Fibroblast of pulmonary artery (primary cell): ENCODE measurements around the gene SLC66A2.
"Not testable (repeated sequence)": the region's sequence is repeated elsewhere in the genome, so short reads cannot be mapped to it uniquely, and the experiment has no call there.

Experiments
- DNase-seq: peaks from one replicate; pipeline ENCODE4 v3.0.0-alpha.2; 2010; ENCODE audit warnings: low read depth
- H3K4me3 ChIP-seq: replicated peaks from 2 replicates; pipeline ENCODE4 v1.5.1; 2011; ENCODE audit warnings: low read depth, mild to moderate bottlenecking, control low read depth, low read length, moderate library complexity
- TF ChIP-seq, protein P1 (sequence below): IDR thresholded peaks from 2 replicates; pipeline ENCODE4 v1.5.1; 2011; ENCODE audit warnings: mild to moderate bottlenecking, control low read depth, low read length, inconsistent platforms; ENCODE audit errors: missing control alignments

Gene SLC66A2

DNA sequence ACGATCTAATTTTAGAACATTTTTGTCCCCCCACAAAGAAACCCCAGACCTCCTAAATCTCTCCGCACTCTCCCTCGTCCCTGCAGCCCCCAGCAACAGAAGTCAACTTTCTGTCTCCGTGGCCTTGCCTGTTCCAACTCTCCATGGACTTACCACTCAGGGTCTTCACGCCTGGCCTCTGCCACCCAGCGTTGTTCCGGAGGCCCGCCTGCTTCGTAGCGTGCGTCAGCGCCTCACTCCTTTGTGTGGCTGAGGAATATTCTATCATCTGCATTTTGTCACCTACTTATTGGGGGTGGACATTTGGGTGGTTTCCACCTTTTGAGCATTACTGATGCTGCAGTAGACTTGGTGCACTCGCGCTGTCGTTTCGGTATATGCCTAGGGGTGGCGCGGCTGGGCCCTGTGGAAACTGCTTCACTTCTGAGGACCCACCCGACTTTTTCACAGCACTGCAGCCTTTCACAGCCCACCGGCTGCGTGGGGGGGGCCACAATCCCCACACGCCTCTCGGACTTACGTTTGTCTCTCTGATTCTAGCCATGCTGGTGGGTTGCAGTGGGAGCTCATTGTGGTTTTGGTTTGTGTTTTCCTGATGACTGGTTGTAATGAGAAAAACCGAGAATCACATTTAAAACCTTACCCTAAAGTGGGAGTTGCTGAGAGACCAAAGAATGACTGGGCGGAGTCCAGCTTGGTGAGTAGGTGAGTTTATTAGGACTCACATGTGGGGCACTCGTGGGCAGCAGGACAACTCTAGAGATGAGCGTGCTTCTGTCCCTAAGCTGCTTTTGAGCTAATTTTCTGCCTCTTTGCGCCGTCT, 11.6 kb upstream of the SLC66A2 start:
- no peak for DNase-seq
- TF ChIP-seq, protein P1, sequence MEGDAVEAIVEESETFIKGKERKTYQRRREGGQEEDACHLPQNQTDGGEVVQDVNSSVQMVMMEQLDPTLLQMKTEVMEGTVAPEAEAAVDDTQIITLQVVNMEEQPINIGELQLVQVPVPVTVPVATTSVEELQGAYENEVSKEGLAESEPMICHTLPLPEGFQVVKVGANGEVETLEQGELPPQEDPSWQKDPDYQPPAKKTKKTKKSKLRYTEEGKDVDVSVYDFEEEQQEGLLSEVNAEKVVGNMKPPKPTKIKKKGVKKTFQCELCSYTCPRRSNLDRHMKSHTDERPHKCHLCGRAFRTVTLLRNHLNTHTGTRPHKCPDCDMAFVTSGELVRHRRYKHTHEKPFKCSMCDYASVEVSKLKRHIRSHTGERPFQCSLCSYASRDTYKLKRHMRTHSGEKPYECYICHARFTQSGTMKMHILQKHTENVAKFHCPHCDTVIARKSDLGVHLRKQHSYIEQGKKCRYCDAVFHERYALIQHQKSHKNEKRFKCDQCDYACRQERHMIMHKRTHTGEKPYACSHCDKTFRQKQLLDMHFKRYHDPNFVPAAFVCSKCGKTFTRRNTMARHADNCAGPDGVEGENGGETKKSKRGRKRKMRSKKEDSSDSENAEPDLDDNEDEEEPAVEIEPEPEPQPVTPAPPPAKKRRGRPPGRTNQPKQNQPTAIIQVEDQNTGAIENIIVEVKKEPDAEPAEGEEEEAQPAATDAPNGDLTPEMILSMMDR = no peak
- H3K4me3 ChIP-seq = no peak overlapping the region

DNA sequence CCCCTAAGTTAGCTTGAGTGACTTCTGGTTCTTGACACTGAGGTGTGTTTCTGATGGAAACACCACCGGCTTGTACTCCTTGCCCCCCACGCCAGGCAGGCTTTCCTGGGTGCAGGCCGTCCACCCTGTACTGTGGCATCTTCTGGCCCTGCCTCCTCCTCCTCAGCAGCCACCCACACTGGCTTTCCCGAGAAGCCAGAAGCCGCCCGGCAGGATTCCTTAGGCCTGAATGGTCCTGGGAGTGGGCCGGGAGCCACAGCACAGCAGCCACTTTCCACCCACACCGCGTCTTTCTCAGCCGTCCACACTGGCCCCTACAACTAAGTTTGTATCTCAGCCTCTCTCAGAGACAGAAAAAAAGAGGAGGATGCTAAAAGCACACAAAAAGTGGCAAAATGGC, 10.9 kb upstream of the SLC66A2 start:
- no peak overlapping the region for H3K4me3 ChIP-seq
- TF ChIP-seq, protein P1 = no peak
- no peak for DNase-seq

DNA sequence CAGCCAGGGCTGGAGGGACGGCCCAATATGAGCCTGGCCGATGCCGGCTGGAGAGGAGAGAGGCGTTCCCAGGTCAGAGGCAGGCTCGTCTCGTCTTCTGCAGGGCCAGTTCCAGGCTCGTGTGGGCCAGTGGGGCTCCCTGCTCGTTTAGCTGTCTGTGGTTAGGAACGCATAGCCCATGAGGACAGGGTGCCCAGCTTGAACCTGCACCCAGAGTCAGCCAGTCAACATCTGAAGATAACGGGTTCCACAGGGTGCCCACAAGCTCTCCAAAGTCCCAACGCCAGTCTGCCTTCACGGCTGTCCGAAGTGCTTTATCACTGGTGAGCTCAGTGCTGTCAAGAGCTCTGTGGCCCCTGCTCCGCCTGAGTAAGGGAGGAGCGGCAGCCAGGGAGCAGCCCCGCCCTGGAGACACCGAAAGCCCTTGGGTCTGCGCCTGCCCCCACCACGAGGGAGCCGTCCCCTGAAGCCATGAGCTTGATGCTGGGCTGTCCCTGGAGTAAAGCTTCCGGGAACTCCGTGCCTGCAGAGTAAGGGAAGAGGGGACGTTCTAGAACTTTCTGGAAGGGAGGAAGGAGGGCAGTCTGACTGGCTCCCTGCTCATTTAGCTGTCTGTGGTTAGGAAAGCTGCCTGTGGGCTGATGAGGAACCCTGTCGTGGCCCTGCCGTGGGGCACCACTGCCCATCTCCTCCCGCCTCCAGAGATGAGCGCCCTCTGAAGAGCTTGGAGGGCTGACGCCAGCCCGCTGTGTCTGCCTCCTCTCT, 10.3 kb upstream of the SLC66A2 start:
- DNase-seq = no peak
- H3K4me3 ChIP-seq = no peak overlapping the region
- TF ChIP-seq, protein P1 = no peak

DNA sequence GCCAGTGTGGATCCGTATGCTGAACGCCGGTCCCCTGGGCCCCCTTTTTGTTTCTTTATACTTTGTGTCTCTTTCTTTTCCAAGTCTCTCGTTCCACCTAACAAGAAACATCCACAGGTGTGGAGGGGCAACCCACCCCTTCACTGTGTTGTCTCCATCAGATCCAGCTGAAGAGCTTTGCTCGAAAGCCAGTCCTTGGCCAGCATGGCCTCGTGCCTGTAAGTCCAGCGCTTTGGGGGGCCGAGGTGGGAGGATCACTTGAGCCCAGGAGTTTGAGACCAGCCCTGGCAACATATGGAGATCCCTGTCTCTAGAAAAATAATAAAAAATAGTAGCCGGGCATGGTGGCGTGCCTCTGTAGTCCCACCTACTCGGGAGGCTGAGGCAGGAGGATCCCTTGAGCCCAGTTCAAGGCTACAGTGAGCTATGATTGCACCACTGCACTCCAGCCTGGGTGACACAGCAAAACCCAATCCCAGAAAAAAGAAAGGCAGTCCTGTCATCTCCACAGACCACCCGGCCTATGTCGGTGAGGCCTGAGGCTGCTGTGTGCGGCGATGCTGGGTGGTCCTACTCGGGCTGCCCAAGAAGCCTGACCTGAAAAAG, 9.6 kb upstream of the SLC66A2 start:
- TF ChIP-seq, protein P1 = no peak
- DNase-seq = no peak
- no peak overlapping the region for H3K4me3 ChIP-seq

DNA sequence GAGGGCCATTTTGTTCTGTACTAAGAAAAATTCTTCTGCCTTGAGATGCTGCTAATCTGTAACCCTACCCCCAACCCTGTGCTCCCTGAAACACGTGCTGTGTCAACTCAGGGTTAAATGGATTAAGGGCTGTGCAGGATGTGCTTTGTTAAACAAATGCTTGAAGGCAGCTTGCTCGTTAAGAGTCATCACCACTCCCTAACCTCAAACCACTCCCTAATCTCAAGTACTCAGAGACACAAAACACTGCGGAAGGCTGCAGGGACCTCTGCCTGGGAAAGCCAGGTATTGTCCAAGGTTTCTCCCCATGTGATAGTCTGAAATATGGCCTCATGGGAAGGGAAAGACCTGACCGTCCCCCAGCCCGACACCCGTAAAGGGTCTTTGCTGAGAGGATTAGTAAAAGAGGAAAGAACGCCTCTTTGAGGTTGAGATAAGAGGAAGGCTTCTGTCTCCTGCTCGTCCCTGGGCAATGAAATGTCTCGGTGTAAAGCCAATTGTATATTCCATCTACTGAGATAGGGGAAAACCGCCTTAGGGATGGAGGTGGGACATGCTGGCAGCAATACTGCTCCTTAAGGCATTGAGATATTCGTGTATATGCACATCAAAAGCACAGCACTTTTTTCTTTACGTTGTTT, 8.8 kb upstream of the SLC66A2 start:
- peak; percentile 53 for DNase-seq
- H3K4me3 ChIP-seq = not testable (repeated sequence)

DNA sequence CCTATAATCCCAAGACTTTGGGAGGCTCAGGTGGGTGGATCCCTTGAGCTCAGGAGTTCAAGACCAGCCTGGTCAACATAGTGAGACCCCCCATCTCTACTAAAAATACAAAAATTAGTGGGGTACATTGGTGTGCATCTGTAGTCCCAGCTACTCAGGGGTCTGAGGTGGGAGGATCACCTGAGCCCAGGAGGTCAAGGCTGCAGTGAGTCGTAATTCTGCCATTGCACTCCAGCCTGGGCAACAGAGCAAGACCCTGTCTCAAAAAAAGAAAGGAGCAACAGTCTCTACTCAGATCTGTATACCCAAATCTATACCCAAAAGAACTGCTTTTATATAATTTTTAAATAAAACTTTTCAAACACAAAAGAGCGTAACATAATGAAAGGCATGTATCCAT, 7.5 kb upstream of the SLC66A2 start:
- TF ChIP-seq, protein P1 = no peak

DNA sequence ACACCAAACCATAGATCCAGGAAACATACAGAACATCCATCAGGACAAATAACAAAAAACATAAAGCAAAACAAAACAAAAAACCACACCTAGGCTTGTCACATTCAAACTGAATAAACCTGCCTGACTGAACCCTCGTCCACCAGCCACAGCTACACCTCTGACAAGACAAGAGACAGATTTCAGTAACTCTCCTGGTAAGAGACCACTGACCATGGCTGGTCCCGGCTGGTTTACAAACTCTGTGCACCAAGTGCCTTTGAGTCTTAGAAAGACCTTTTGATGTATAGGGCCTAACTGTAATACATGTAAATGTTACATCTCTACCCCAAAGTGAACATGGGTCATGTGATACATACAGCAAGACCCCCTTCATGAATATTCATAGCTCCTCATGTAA, 4.8 kb upstream of the SLC66A2 start:
- no peak overlapping the region for H3K4me3 ChIP-seq
- DNase-seq = no peak
- TF ChIP-seq, protein P1 = no peak

More for the DNA sequence above, 7.5 kb upstream of the SLC66A2 start:
- DNase-seq = no peak
- no peak overlapping the region for H3K4me3 ChIP-seq
